GM21723 (cell line): Measurements from ENCODE around the gene SGMS1.
"Not testable (repeated sequence)": the region's sequence is repeated elsewhere in the genome, so short reads cannot be mapped to it uniquely, and the experiment has no call there.

ENCODE experiments used
- ATAC-seq: cut with Tn5 transposase; IDR thresholded peaks from one replicate; pipeline ENCODE4 v1.9.1; 2021; ENCODE audit warnings: mild to moderate bottlenecking, moderate library complexity; ENCODE audit not compliant: unreplicated experiment

SGMS1 gene

DNA sequence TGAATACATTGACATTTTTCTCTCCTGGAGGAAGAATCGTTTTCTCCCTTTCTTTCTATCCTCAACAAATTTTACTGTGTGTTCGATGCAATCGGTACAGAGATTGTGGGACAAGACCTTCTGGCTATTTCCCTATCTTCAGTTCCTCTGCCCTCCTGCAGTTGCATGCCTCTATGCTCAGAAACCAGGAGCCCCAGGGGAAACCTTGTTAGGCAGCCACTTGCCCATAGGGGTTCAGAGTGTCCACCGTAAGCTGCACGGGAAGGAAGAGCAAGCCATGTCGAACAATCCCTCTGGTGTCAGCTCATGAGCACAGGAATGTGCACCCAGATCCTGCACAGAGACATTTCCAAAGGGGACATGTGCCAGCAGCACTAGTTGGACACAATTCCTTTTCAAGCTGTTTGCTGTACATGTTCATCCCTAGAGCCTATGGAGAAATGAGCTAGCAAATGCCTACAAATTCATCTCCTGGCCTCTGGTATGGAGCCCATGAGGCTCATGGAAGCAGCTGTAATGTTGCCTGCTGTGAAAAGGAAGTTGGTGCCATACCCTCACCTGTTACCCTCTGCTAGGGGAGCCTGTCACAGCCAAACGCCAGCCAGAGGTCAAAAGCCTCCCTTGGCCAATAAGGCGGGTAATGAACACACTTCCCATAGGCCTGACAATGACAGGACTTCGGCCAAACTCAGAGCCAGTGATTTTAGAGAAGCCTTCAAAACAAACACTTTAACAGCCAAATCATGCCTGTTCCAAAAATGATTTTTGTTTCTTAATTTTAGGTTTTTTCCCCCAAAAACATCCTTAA is 336.6 kb downstream of the SGMS1 start:
- ATAC-seq = no peak

DNA sequence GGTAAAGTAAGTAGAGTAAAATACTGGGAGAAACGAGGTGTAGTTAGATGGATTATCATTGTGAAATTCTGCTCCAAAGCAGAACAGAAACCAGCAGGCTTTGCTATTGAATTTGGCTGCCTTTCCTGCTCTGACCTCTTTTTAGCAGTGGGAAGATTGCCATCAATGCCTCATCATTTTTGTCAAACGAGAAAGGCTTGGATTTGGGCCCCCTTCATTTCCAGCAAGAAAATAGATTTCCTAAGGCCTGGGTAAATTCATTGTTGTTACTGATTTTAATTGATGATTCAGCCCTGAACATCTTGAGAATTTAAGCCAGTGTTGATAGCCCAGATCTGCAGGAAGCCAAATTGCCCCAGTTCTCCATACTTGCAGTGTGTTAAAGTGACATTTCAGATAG is 337.2 kb downstream of the SGMS1 start:
- no peak for ATAC-seq

DNA sequence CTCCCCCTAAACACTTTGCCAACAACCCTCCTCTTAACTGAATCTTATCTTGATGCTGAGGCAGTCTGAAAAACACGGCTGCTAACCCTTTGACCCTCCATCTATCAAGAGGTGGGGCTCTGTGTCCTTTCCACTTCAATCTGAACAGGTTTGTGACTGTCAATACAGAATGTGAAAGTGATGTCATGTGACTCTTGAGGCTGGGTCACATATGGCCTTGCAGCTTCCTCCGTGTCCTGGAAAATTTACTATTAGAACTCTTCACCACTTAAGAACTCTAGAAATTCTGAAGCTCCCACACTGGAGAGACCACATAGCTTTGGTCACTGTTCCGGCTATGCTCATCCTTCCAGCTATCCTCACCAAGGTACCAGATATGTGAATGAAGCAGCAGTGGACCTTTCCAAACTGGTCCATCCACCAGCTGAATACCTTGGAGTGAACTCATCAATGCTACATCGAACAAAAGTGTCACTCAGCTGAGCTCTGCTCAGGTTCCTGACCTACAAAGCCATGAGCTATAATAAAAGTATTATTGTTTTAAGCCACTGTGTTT is 341.7 kb downstream of the SGMS1 start:
- no peak for ATAC-seq

DNA sequence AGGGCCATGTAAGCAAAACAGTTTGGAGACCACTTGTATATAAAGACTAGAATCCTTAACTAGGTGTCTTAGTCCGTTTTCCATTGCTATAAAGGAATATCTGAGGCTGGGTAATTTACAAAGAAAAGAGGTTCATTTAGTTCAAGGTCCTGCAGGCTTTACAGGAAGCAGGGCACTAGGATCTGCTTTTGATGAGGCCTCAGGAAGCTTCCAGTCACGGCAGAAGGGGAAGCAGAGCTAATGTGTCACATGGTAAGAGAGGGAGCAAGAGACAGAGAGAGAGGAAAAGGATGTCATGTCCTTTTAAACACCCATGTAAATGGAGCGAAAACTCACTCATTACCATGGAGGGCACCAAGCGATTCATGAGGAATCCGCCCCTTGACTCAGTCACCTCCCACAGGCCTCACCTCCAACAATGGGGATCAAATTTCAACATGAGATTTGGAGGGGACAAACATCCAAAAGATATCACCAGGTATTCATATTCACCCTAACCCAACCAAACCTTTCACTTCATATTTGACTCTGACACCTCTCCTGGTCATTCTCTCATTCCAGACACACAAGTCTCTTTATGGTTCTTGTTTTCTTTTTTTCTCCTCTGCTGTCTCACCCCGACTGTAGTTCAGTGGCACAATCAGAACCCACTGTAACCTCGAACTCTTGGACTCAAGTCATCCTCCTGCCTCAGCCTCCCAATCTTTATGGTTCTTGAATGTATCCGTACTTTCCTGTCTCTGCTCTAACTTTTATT is 342.4 kb downstream of the SGMS1 start:
- no peak for ATAC-seq

DNA sequence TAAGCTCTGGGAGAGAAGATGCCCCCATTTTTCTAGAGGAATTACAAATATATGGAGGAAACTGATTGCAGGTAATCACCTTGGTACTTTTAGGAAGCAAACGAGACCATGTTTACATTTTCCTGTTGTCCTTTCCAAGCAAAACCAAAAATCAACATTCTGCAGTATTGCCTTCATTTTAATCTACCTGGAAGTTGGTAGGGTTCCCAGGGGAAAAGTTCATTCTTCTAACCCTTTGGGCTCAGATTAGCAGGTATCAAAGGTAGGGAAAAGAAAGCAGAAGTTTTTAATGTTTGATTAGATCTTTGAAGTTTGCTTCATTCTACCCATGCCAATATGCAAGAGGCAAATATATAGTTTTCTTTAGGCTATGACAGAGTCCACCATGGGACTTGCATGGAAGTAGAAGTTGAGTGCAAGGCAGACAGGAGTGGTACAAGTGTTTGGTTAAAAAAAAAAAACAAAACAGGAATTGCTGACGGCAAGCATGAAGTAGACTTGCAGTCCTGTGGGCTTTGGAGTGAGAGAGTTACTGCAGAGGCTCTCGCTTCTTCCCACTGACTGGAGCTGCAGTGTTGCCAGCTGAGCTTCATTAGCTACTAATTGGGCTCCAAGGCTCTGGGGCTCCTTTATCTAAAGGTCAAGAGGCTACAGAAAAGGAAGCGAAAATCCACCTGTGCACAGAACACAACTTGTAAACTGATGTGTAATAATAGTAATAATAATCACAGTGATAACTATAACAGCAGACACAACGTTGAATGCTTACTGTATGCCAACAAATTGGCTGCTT is 343.5 kb downstream of the SGMS1 start:
- ATAC-seq = no peak

DNA sequence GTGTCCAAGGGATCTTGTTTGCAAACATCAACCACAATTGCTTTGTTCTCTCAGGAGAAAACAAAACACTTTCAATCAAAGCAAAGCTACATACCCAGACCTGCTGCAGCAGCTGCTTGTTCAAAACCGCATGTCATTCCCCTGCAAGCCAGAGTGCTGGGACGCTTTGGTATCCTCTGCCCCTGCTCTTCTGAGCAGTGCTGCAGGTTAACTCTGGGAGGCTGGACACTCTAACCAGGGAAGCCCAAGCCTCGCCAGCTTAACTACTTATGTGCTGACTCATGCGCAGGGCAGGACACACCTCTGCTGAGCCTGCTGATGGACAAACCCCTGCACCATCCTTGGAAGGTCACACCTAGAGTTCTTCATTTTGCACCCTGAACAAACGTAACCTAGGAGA is 344.3 kb downstream of the SGMS1 start:
- no peak for ATAC-seq

DNA sequence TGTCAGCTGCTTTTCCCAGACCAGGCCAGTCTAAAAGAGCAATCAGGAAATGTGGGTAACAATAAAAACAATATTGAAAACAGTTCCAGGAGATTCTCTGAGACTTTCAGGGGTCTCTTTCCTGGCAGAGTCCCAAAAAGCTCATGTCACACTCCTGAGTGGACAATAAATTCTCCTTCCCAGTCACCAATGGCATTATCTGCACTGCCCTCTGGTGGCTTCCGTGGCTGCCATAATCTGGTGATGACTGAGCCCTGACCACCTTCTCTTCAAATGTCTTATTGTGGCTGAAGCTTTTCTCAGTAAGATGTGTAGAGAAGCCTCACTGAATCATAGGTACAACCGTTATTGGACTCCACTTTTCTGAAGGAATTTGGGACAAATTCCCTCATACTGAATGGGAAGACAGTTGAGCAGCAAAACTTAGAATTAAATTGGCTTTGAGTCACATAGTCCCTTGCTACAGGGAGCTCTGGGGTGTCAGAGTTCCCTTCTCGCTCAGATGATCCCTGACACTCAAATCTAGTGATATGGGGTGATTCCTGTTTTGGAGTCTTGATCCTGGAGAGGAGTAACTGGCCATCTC is 348.0 kb downstream of the SGMS1 start:
- peak; percentile 78 for ATAC-seq

DNA sequence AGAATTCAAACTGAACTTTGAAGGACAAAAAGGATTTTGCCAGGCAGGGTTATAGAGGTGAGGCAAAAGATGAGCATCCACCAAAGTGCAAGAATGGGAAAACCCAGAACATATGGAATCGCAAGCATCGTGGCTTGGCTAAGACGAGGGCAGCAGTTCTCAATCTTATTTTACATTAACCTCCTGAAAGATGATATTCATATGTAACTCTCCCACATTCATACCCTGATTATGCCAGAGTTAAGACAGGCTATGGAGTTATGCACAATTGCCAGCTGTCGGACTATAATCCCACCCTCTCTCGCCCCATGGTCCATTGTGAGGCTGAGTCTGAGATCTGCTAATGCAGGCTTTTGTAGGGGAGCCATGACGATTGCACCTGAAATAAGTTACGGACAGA is 351.2 kb downstream of the SGMS1 start:
- ATAC-seq = no peak

DNA sequence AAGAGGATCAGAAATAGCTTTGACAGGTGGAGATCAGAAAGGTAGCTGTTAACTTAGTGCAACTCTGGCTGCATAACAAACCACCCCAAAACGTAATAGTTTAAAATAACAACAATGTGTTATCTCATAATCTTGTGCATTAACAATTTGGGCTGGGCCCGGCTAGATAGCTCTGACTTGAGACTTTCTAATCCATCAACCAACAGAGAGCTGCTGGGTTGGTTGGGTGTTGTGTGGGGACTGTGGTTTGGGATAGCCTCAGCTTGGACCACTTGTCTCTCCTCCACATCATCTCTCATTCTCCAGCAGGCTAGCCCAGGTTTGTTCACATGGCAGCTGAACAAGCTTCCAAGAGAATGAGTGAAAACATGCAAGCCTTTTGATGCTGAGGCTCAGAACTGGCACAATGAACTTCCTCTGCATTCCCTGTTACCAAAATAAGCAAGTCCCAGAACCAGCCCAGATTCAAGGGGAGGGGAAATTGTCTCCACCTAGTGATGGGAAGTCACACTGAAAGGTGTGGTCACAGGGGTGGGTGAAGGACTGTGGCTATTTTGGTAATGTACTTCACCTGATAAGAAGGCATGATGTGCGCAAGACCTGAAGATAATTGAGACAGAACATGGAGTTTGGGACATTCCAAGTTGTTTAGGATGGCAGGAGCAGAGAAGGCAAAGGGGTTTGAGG is 352.0 kb downstream of the SGMS1 start:
- no peak for ATAC-seq

DNA sequence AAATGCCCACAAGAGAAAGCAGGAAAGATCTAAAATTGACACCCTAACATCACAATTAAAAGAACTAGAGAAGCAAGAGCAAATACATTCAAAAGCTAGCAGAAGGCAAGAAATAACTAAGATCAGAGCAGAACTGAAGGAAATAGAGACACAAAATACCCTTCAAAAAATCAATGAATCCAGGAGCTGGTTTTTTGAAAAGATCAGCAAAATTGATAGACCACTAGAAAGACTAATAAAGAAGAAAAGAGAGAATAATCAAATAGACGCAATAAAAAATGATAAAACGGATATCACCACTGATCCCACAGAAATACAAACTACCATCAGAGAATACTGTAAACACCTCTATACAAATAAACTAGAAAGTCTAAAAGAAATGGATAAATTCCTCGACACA is 355.9 kb downstream of the SGMS1 start:
- not testable (repeated sequence) for ATAC-seq

DNA sequence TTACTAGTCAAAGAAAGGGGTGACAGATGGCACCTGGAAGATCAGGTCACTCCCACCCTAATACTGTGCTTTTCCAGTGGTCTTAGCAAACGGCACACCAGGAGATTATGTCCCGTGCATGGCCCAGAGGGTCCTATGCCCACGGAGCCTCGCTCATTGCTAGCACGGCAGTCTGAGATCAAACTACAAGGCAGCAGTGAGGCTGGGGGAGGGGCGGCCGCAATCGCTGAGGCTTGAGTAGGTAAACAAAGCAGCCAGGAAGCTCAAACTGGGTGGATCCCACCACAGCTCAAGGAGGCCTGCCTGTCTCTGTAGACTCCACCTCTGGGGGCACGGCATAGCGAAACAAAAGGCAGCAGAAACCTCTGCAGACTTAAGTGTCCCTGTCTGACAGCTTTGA is 361.1 kb downstream of the SGMS1 start:
- ATAC-seq = not testable (repeated sequence)

DNA sequence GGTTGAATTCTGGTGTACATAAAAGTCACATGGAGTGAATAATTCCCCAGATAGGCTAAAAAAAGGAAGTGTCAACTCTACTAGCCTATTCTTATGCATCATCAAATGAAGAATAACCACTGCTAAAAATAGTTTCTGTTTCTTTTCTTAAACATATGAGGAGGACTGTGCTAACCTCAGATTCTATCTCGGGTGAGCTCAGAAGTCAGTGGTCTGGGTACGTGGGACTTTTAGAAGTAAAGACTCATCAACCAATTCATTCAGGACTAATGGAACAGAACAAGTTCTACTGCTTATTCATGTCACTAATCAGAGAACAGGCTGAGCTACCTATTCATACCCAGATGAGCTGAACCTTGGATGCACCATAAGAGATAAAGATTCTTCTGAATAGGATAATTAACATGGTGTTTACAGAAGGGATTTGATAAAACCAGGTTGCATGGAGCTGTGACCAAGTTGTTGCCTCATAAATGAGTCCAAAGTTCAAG is 362.9 kb downstream of the SGMS1 start:
- ATAC-seq = peak; percentile 99
